Uterus (tissue), 4 donors: ENCODE results near the gene KLK14. TPM values are rescaled to one million over a fixed set of nuclear protein-coding genes. Genes with fewer than 3 reads are reported as not detected.

ENCODE experiments used
- DNase-seq, 2 donors: peaks; one replicate each; pipeline ENCODE4 v3.0.0-alpha.2; 2019 to 2020
- H3K27ac ChIP-seq, 2 donors: fragments of 200-600 bp; sonication (generic); 1 replicate in 1 of 2; 2 replicates in 1 of 2; pipeline ENCODE4 v1.5.1; 2016 to 2018
- H3K27me3 ChIP-seq, 2 donors: fragments of 200-600 bp; sonication (generic); one replicate each; pipeline ENCODE4 v1.5.1; 2018 to 2019; ENCODE audit warnings: control low read depth in 1 of 2
- H3K36me3 ChIP-seq, 2 donors: fragments of 200-600 bp; sonication (generic); one replicate each; pipeline ENCODE4 v1.5.1; 2019; ENCODE audit warnings: control low read depth in 1 of 2
- H3K4me1 ChIP-seq, 2 donors: fragments of 200-600 bp; sonication (generic); one replicate each; pipeline ENCODE4 v1.5.1; 2018 to 2019; ENCODE audit warnings: control low read depth in 1 of 2
- H3K4me3 ChIP-seq, 2 donors: fragments of 200-600 bp; sonication (generic); 1 replicate in 1 of 2; 2 replicates in 1 of 2; pipeline ENCODE4 v1.5.1; 2018 to 2019; ENCODE audit warnings: mild to moderate bottlenecking in 1 of 2
- H3K9me3 ChIP-seq, 2 donors: fragments of 200-600 bp; sonication (generic); one replicate each; pipeline ENCODE4 v1.5.1; 2019; ENCODE audit warnings: control low read depth in 1 of 2
- CTCF ChIP-seq, 4 experiments: fragments of 200-600 bp in 2 of 4; fragments of 450-650 bp in 2 of 4; sonication (generic) in 2 of 4; IDR thresholded peaks; one replicate each; pipeline ENCODE4 v1.5.1; 2016 to 2019; ENCODE audit warnings: antibody characterized with exemption in 4 of 4, mild to moderate bottlenecking in 2 of 4, moderate library complexity in 1 of 4
- POLR2A ChIP-seq, 2 donors: fragments of 450-650 bp; IDR thresholded peaks; one replicate each; pipeline ENCODE4 v1.6.1; 2016; ENCODE audit warnings: antibody characterized with exemption in 2 of 2, mild to moderate bottlenecking in 1 of 2, moderate library complexity in 1 of 2
- intact Hi-C: fragments of 100-400 bp; cut with DNase I; formaldehyde crosslinking; loops from one replicate; pipeline ENCODE4 v1.15.1; 2023; ENCODE audit warnings: low total_unique reads
- total RNA-seq, 4 donors: library from RNA; depleted of rRNA in 3 of 4; stranded (reverse); fragments of >200 nt in 3 of 4; gene quantifications; one replicate each; pipeline versions ENCODE4 v1.1.0 to v1.2.4, GENCODE V29; 2014 to 2023
- donor health status: DM: yes; HTN: yes; CAD: no.

KLK14 gene
- total RNA-seq, 4 donors from 2014 or later, result 0.76 TPM; not detected in 3

- Histone ChIP-seq H3K4me1 (no peaks in the 10 kb centered on the region), H3K9me3 (peaks cover 0 to 6% of the 10 kb centered on the region in 2 donors), H3K27ac (no peak overlapping the region), H3K36me3 (no peaks in the 10 kb centered on the region), H3K27me3 (no peaks in the 10 kb centered on the region), H3K4me3 (no peak overlapping the region)
- intact Hi-C loops, result no loop called here
- TF ChIP-seq CTCF (IDR thresholded peaks at IDR 0.05), result no peak
- TF ChIP-seq POLR2A (IDR thresholded peaks at IDR 0.05), result no peak
- DNase-seq, result no peak
Measured at GRCh38 chr19:51071095-51071405, 11.6 kb downstream of the KLK14 start.

- H3K9me3 ChIP-seq, result peaks cover 0 to 6% of the 10 kb centered on the region in 2 donors
- H3K4me1 ChIP-seq, result no peaks in the 10 kb centered on the region
- no peaks in the 10 kb centered on the region for H3K36me3 ChIP-seq
- DNase-seq, result no peak
- TF ChIP-seq CTCF (IDR thresholded peaks at IDR 0.05), result no peak
- TF ChIP-seq POLR2A (IDR thresholded peaks at IDR 0.05), result no peak
- H3K27me3 ChIP-seq, result no peaks in the 10 kb centered on the region
- no peak overlapping the region for H3K4me3 ChIP-seq
- no peak overlapping the region for H3K27ac ChIP-seq
- intact Hi-C loops, result no loop called here
Measured at GRCh38 chr19:51070334-51071094, 12.2 kb downstream of the KLK14 start.

GRCh38 chr19:51066393-51067186, 16.1 kb downstream of the KLK14 start:
- H3K36me3 ChIP-seq, result no peaks in the 10 kb centered on the region
- H3K4me3 ChIP-seq, result no peak overlapping the region
- no peaks in the 10 kb centered on the region for H3K27me3 ChIP-seq
- no peak for TF ChIP-seq CTCF (IDR thresholded peaks at IDR 0.05)
- TF ChIP-seq POLR2A (IDR thresholded peaks at IDR 0.05), result no peak
- intact Hi-C loops, result no loop called here
- DNase-seq, result no peak
- peaks cover 0 to 5% of the 10 kb centered on the region in 2 donors for H3K4me1 ChIP-seq
- no peak overlapping the region for H3K27ac ChIP-seq
- no peaks in the 10 kb centered on the region for H3K9me3 ChIP-seq

- no peak for TF ChIP-seq POLR2A (IDR thresholded peaks at IDR 0.05)
- no peak for TF ChIP-seq CTCF (IDR thresholded peaks at IDR 0.05)
- intact Hi-C loops, result no loop called here
- H3K4me3 ChIP-seq, result no peak overlapping the region
- DNase-seq, result no peak
- H3K9me3 ChIP-seq, result no peaks in the 10 kb centered on the region
- peaks cover 0 to 5% of the 10 kb centered on the region in 2 donors for H3K4me1 ChIP-seq
- H3K36me3 ChIP-seq, result no peaks in the 10 kb centered on the region
- no peaks in the 10 kb centered on the region for H3K27me3 ChIP-seq
- H3K27ac ChIP-seq, result no peak overlapping the region
Measured at GRCh38 chr19:51065221-51065960, 17.3 kb downstream of the KLK14 start.
